GM23248 (cell line): Measurements from ENCODE around the gene TEX51. TPM values are rescaled to one million over a fixed set of nuclear protein-coding genes. Genes with fewer than 3 reads are reported as not detected.

Experiments used
- DNase-seq: peaks from one replicate; pipeline ENCODE4 v3.0.0-alpha.2; 2015
- H2AFZ ChIP-seq: fragments of 200-600 bp; sonication (generic); 2 replicates; pipeline ENCODE4 v1.6.1; 2016; ENCODE audit warnings: antibody characterized with exemption
- H3F3A ChIP-seq: fragments of 200-600 bp; sonication (generic); 2 replicates; pipeline ENCODE4 v1.6.1; 2016; ENCODE audit warnings: mild to moderate bottlenecking, antibody characterized with exemption, mixed run types; ENCODE audit not compliant: insufficient read depth
- H3K27ac ChIP-seq: fragments of 200-600 bp; sonication (generic); 2 replicates; pipeline ENCODE4 v1.5.1; 2016; ENCODE audit warnings: mild to moderate bottlenecking
- H3K27me3 ChIP-seq: fragments of 200-600 bp; sonication (generic); replicated peaks from 2 replicates; pipeline ENCODE4 v1.6.1; 2016; ENCODE audit warnings: mild to moderate bottlenecking; ENCODE audit not compliant: insufficient read depth
- H3K36me3 ChIP-seq: fragments of 200-600 bp; sonication (generic); 2 replicates; pipeline ENCODE4 v1.6.1; 2016; ENCODE audit warnings: low read depth, mild to moderate bottlenecking
- H3K4me1 ChIP-seq: fragments of 200-600 bp; sonication (generic); 2 replicates; pipeline ENCODE4 v1.6.1; 2016; ENCODE audit warnings: mild to moderate bottlenecking; ENCODE audit not compliant: insufficient read depth
- H3K4me2 ChIP-seq: fragments of 200-600 bp; sonication (generic); one replicate; pipeline ENCODE4 v1.6.1; 2016; ENCODE audit warnings: mild to moderate bottlenecking; ENCODE audit not compliant: unreplicated experiment
- H3K4me3 ChIP-seq: fragments of 200-600 bp; sonication (generic); 2 replicates; pipeline ENCODE4 v1.5.1; 2016; ENCODE audit warnings: mild to moderate bottlenecking
- H3K79me2 ChIP-seq: fragments of 200-600 bp; sonication (generic); 2 replicates; pipeline ENCODE4 v1.6.1; 2016; ENCODE audit warnings: mild to moderate bottlenecking; ENCODE audit not compliant: insufficient read depth
- H3K9ac ChIP-seq: fragments of 200-600 bp; sonication (generic); 2 replicates; pipeline ENCODE4 v1.6.1; 2016; ENCODE audit warnings: mild to moderate bottlenecking
- H3K9me2 ChIP-seq: fragments of 200-600 bp; sonication (generic); 2 replicates; pipeline ENCODE4 v1.6.1; 2016; ENCODE audit warnings: mixed run types, mild to moderate bottlenecking, moderate library complexity; ENCODE audit not compliant: insufficient read depth
- H3K9me3 ChIP-seq: fragments of 200-600 bp; sonication (generic); one replicate; pipeline ENCODE4 v1.6.1; 2017; ENCODE audit warnings: low read depth
- H4K20me1 ChIP-seq: fragments of 200-600 bp; sonication (generic); 2 replicates; pipeline ENCODE4 v1.6.0; 2016; ENCODE audit not compliant: insufficient read depth
- EZH2 ChIP-seq: fragments of 200-600 bp; sonication (generic); IDR thresholded peaks from 2 replicates; pipeline ENCODE4 v1.6.1; 2018; ENCODE audit warnings: antibody characterized with exemption, mild to moderate bottlenecking; ENCODE audit not compliant: insufficient read depth, poor library complexity, severe bottlenecking
- EZH2phosphoT487 ChIP-seq: fragments of 200-600 bp; sonication (generic); IDR thresholded peaks from 2 replicates; pipeline ENCODE4 v1.6.1; 2018; ENCODE audit warnings: antibody characterized with exemption, moderate library complexity, mild to moderate bottlenecking, low read depth; ENCODE audit not compliant: insufficient read depth
- WGBS, 2 experiments: methylation state at CpG; one replicate each; pipeline ENCODE4 v1.1.6; 2015 to 2017; ENCODE audit warnings: low lambda C conversion rate in 2 of 2, low coverage in 1 of 2; ENCODE audit errors: missing lambda C conversion rate in 2 of 2; 5-methylcytosine and 5-hydroxymethylcytosine counted together
- in situ Hi-C: fragments of 300-500 bp; cut with MboI; formaldehyde crosslinking; loops from 2 replicates; pipeline ENCODE4 v1.15.0; 2020
- polyA plus RNA-seq: library from polyadenylated mRNA; unstranded; fragments of >200 nt; fragmentation: Nextera tagmentation; extraction: Ambion mirVana; gene quantifications from 2 replicates; pipeline ENCODE4 v1.2.1, GENCODE V29; 2016
- total RNA-seq: library from RNA; depleted of rRNA; stranded (reverse); fragments of >200 nt; shearing (Covaris generic); gene quantifications from 2 replicates; pipeline ENCODE4 v1.2.3, GENCODE V29; 2014

The TEX51 gene
- total and polyA plus RNA-seq, 2 experiments from 2014 or later: not detected

GRCh38 chr2:126905991-126906390 is 7.3 kb downstream of the TEX51 start:
- no peaks in the 10 kb centered on the region for H3K79me2 ChIP-seq
- no peak for DNase-seq
- no peak overlapping the region for H3K27ac ChIP-seq
- H2AFZ ChIP-seq: no peak overlapping the region
- no peaks in the 10 kb centered on the region for H3K9me3 ChIP-seq
- no peak overlapping the region for H3K9ac ChIP-seq
- H4K20me1 ChIP-seq: no peaks in the 10 kb centered on the region
- H3F3A ChIP-seq: no peaks in the 10 kb centered on the region
- no peak overlapping the region for H3K4me3 ChIP-seq
- no peaks in the 10 kb centered on the region for H3K36me3 ChIP-seq
- TF ChIP-seq EZH2phosphoT487 (no peak), EZH2 (no peak)
- H3K27me3 ChIP-seq: 0 out of 2 replicates have a peak, but pooled peaks cover 7% of the 10 kb centered on the region
- no peak overlapping the region for H3K4me2 ChIP-seq
- in situ Hi-C loops: no loop called here
- H3K4me1 ChIP-seq: no peaks in the 10 kb centered on the region
- WGBS, 2 experiments: 36 to 41% methylated on average over 5 of the region's 5 CpGs
- no peaks in the 10 kb centered on the region for H3K9me2 ChIP-seq

GRCh38 chr2:126906781-126907180 is 8.1 kb downstream of the TEX51 start:
- Histone ChIP-seq H3K9ac (no peak overlapping the region), H3K4me2 (no peak overlapping the region), H3K9me2 (no peaks in the 10 kb centered on the region), H3K9me3 (no peaks in the 10 kb centered on the region), H3K4me3 (no peak overlapping the region), H4K20me1 (no peaks in the 10 kb centered on the region), H3K27ac (no peak overlapping the region), H2AFZ (no peak overlapping the region), H3F3A (no peaks in the 10 kb centered on the region), H3K79me2 (no peaks in the 10 kb centered on the region), H3K27me3 (0 out of 2 replicates have a peak, but pooled peaks cover 7% of the 10 kb centered on the region), H3K4me1 (no peaks in the 10 kb centered on the region), H3K36me3 (no peaks in the 10 kb centered on the region)
- TF ChIP-seq EZH2 (no peak), EZH2phosphoT487 (no peak)
- no peak for DNase-seq
- 17 to 25% methylated on average over 6 of the region's 6 CpGs for WGBS, 2 experiments
- in situ Hi-C loops: no loop called here

GRCh38 chr2:126907671-126908070 is 9.0 kb downstream of the TEX51 start:
- no peaks in the 10 kb centered on the region for H3K79me2 ChIP-seq
- WGBS, 2 experiments: 35 to 40% methylated on average over 12 of the region's 12 CpGs
- no peak overlapping the region for H3K4me3 ChIP-seq
- in situ Hi-C loops: no loop called here
- H4K20me1 ChIP-seq: no peaks in the 10 kb centered on the region
- no peaks in the 10 kb centered on the region for H3K4me1 ChIP-seq
- H2AFZ ChIP-seq: no peak overlapping the region
- H3K36me3 ChIP-seq: no peaks in the 10 kb centered on the region
- no peak overlapping the region for H3K9ac ChIP-seq
- H3K9me3 ChIP-seq: no peaks in the 10 kb centered on the region
- no peaks in the 10 kb centered on the region for H3K9me2 ChIP-seq
- H3K27me3 ChIP-seq: 0 out of 2 replicates have a peak, but pooled peaks cover 7% of the 10 kb centered on the region
- no peak for TF ChIP-seq EZH2
- no peak for TF ChIP-seq EZH2phosphoT487
- no peak overlapping the region for H3K27ac ChIP-seq
- no peak overlapping the region for H3K4me2 ChIP-seq
- no peaks in the 10 kb centered on the region for H3F3A ChIP-seq
- no peak for DNase-seq

GRCh38 chr2:126908721-126909177 is 10.1 kb downstream of the TEX51 start:
- H3K9me3 ChIP-seq: no peaks in the 10 kb centered on the region
- H3K36me3 ChIP-seq: no peaks in the 10 kb centered on the region
- no peak overlapping the region for H3K4me2 ChIP-seq
- H3K4me1 ChIP-seq: no peaks in the 10 kb centered on the region
- WGBS, 2 experiments: 44 to 49% methylated on average over 10 of the region's 10 CpGs
- TF ChIP-seq EZH2phosphoT487: no peak
- no peak for TF ChIP-seq EZH2
- H3F3A ChIP-seq: no peaks in the 10 kb centered on the region
- H2AFZ ChIP-seq: no peak overlapping the region
- in situ Hi-C loops: no loop called here
- H3K27me3 ChIP-seq: 0 out of 2 replicates have a peak, but pooled peaks cover 7% of the 10 kb centered on the region
- no peaks in the 10 kb centered on the region for H4K20me1 ChIP-seq
- no peak overlapping the region for H3K4me3 ChIP-seq
- DNase-seq: no peak
- no peaks in the 10 kb centered on the region for H3K9me2 ChIP-seq
- no peak overlapping the region for H3K9ac ChIP-seq
- no peak overlapping the region for H3K27ac ChIP-seq
- H3K79me2 ChIP-seq: no peaks in the 10 kb centered on the region

GRCh38 chr2:126909366-126909765 is 10.7 kb downstream of the TEX51 start:
- H2AFZ ChIP-seq: no peak overlapping the region
- no peaks in the 10 kb centered on the region for H3K9me3 ChIP-seq
- no peaks in the 10 kb centered on the region for H4K20me1 ChIP-seq
- H3K27me3 ChIP-seq: 0 out of 2 replicates have a peak, but pooled peaks cover 7% of the 10 kb centered on the region
- no peaks in the 10 kb centered on the region for H3K79me2 ChIP-seq
- TF ChIP-seq EZH2phosphoT487: no peak
- TF ChIP-seq EZH2: no peak
- no peak overlapping the region for H3K9ac ChIP-seq
- H3K4me2 ChIP-seq: no peak overlapping the region
- H3K4me3 ChIP-seq: no peak overlapping the region
- no peaks in the 10 kb centered on the region for H3K4me1 ChIP-seq
- no peak for DNase-seq
- no peaks in the 10 kb centered on the region for H3F3A ChIP-seq
- H3K36me3 ChIP-seq: no peaks in the 10 kb centered on the region
- in situ Hi-C loops: no loop called here
- H3K27ac ChIP-seq: no peak overlapping the region
- H3K9me2 ChIP-seq: no peaks in the 10 kb centered on the region
- 33 to 47% methylated on average over 6 of the region's 6 CpGs for WGBS, 2 experiments
